ENCODE results near the gene WDR81. TPM values are rescaled to one million over a fixed set of nuclear protein-coding genes. Genes with fewer than 3 reads are reported as not detected.

WDR81 gene
- total RNA-seq, 2 experiments from 2014 or later: 15.2 to 15.5 TPM

- H3K27ac Mint-ChIP-seq: no peak overlapping the region
- H3K27me3 Mint-ChIP-seq: peaks cover 58% of the 10 kb centered on the region
- no peaks in the 10 kb centered on the region for H3K9me3 Mint-ChIP-seq
- H3K4me3 Mint-ChIP-seq: no peak overlapping the region
- no peaks in the 10 kb centered on the region for H3K36me3 Mint-ChIP-seq
- H3K4me1 Mint-ChIP-seq: peaks cover 14% of the 10 kb centered on the region
- no peak for DNase-seq
Measured at GRCh38 chr17:1709403-1709951, 15.0 kb upstream of the WDR81 start.

- DNase-seq: peak; percentile 27
- Mint-ChIP-seq H3K27ac (no peak within 1 kb of the TSS), H3K27me3 (peaks cover 59% of the 10 kb centered on the region), H3K4me3 (peak within 1 kb of the TSS; percentile 50), H3K9me3 (no peaks in the 10 kb centered on the region), H3K36me3 (no peaks in the 10 kb centered on the region), H3K4me1 (peaks cover 17% of the 10 kb centered on the region)
Measured at GRCh38 chr17:1709971-1710806, 14.3 kb upstream of the WDR81 start, which contains the start of gene TLCD2. TSS of gene TLCD2 (minus strand) at chr17:1710377. CDS start at chr17:1710242, 135 bp downstream.

- Mint-ChIP-seq H3K27me3 (peaks cover 53% of the 10 kb centered on the region), H3K9me3 (no peaks in the 10 kb centered on the region), H3K27ac (no peak overlapping the region), H3K4me1 (peaks cover 18% of the 10 kb centered on the region), H3K36me3 (no peaks in the 10 kb centered on the region), H3K4me3 (peak overlapping the region; percentile 50)
- DNase-seq: no peak
Measured at GRCh38 chr17:1710807-1711553, 13.5 kb upstream of the WDR81 start.

GRCh38 chr17:1711804-1712203, 12.7 kb upstream of the WDR81 start:
- peaks cover 19% of the 10 kb centered on the region for H3K4me1 Mint-ChIP-seq
- DNase-seq: no peak
- no peaks in the 10 kb centered on the region for H3K9me3 Mint-ChIP-seq
- H3K27ac Mint-ChIP-seq: no peak overlapping the region
- H3K27me3 Mint-ChIP-seq: peaks cover 49% of the 10 kb centered on the region
- H3K36me3 Mint-ChIP-seq: no peaks in the 10 kb centered on the region
- no peak overlapping the region for H3K4me3 Mint-ChIP-seq

GRCh38 chr17:1712271-1712670, 12.2 kb upstream of the WDR81 start:
- peaks cover 24% of the 10 kb centered on the region for H3K4me1 Mint-ChIP-seq
- H3K36me3 Mint-ChIP-seq: no peaks in the 10 kb centered on the region
- no peak for DNase-seq
- H3K4me3 Mint-ChIP-seq: no peak overlapping the region
- no peaks in the 10 kb centered on the region for H3K9me3 Mint-ChIP-seq
- H3K27ac Mint-ChIP-seq: no peak overlapping the region
- H3K27me3 Mint-ChIP-seq: peaks cover 46% of the 10 kb centered on the region

GRCh38 chr17:1713160-1713877, 11.2 kb upstream of the WDR81 start:
- H3K27me3 Mint-ChIP-seq: peaks cover 38% of the 10 kb centered on the region
- H3K4me3 Mint-ChIP-seq: no peak overlapping the region
- DNase-seq: no peak
- no peak overlapping the region for H3K27ac Mint-ChIP-seq
- H3K36me3 Mint-ChIP-seq: no peaks in the 10 kb centered on the region
- H3K9me3 Mint-ChIP-seq: no peaks in the 10 kb centered on the region
- peaks cover 29% of the 10 kb centered on the region for H3K4me1 Mint-ChIP-seq

GRCh38 chr17:1713878-1714426, 10.6 kb upstream of the WDR81 start:
- Mint-ChIP-seq H3K27me3 (peaks cover 35% of the 10 kb centered on the region), H3K36me3 (no peaks in the 10 kb centered on the region), H3K9me3 (no peaks in the 10 kb centered on the region), H3K4me3 (peak overlapping the region; percentile 35), H3K4me1 (peaks cover 27% of the 10 kb centered on the region), H3K27ac (no peak overlapping the region)
- no peak for DNase-seq

- Mint-ChIP-seq H3K4me1 (peaks cover 26% of the 10 kb centered on the region), H3K36me3 (no peaks in the 10 kb centered on the region), H3K9me3 (no peaks in the 10 kb centered on the region), H3K27ac (no peak overlapping the region), H3K27me3 (peaks cover 30% of the 10 kb centered on the region), H3K4me3 (peak overlapping the region; percentile 35)
- DNase-seq: peak; percentile 31
Measured at GRCh38 chr17:1714427-1714979, 10.0 kb upstream of the WDR81 start.

GRCh38 chr17:1714980-1715802, 9.3 kb upstream of the WDR81 start:
- Mint-ChIP-seq H3K4me1 (peaks cover 28% of the 10 kb centered on the region), H3K4me3 (peak overlapping the region; percentile 60), H3K27me3 (peaks cover 30% of the 10 kb centered on the region), H3K9me3 (no peaks in the 10 kb centered on the region), H3K27ac (no peak overlapping the region), H3K36me3 (no peaks in the 10 kb centered on the region)
- peak; percentile 66 for DNase-seq

GRCh38 chr17:1715803-1716075, 8.8 kb upstream of the WDR81 start:
- Mint-ChIP-seq H3K27ac (peak overlapping the region; percentile 67), H3K36me3 (no peaks in the 10 kb centered on the region), H3K4me1 (peaks cover 27% of the 10 kb centered on the region), H3K9me3 (no peaks in the 10 kb centered on the region), H3K4me3 (peak overlapping the region; percentile 92), H3K27me3 (peaks cover 25% of the 10 kb centered on the region)
- no peak for DNase-seq

- Mint-ChIP-seq H3K9me3 (no peaks in the 10 kb centered on the region), H3K27me3 (peaks cover 19% of the 10 kb centered on the region), H3K4me1 (peaks cover 23% of the 10 kb centered on the region), H3K27ac (peak overlapping the region; percentile 93), H3K4me3 (peak overlapping the region; percentile 93), H3K36me3 (no peaks in the 10 kb centered on the region)
- peak; percentile 100 for DNase-seq
Measured at GRCh38 chr17:1716076-1716911, 8.2 kb upstream of the WDR81 start.

GRCh38 chr17:1716912-1717695, 7.4 kb upstream of the WDR81 start:
- DNase-seq: peak; percentile 86
- Mint-ChIP-seq H3K4me3 (peak overlapping the region; percentile 93), H3K4me1 (peaks cover 23% of the 10 kb centered on the region), H3K36me3 (no peaks in the 10 kb centered on the region), H3K27ac (peak overlapping the region; percentile 93), H3K27me3 (peaks cover 15% of the 10 kb centered on the region), H3K9me3 (no peaks in the 10 kb centered on the region)
